GM21423 (cell line): Measurements from ENCODE around the gene CLDND2.

Source experiments
- ATAC-seq: cut with Tn5 transposase; IDR thresholded peaks from one replicate; pipeline ENCODE4 v1.9.1; 2021; ENCODE audit warnings: mild to moderate bottlenecking, moderate library complexity; ENCODE audit not compliant: unreplicated experiment

CLDND2 gene

DNA sequence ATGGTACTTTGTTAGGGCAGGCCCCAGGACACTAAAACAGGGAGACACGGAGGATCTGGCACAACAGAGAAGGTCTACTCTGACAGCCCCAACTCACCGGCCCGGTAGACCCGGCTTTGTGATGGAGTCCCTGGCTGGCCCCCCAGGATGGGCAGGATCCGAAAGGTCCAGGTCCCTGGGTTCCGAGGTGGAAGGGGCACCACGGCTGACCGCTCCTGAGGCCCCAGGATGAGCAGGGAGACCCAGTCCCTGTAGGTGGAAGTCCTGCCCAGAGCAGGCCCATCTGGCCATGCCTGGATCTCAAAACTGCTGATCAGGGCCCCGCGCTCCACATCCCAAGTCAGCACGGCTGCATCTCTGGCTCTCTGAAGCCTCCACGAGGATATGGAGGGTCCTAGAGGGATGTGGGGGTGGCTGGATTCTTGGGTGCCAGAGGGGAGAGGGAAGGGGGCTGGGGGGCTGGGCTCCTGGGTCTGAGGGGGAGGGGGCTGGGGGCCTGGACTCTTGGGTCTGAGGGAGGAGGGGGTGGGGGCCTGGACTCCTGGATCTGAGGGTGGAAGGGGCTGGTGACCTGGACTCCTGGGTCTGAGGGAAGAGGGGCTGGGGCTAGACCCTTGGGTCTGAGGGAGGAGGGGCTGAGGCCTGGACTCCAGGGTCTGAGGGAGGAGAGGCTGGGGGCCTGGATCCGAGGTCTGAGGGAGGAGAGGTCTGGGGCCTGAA, 31.5 kb downstream of the CLDND2 start:
- ATAC-seq: no peak

DNA sequence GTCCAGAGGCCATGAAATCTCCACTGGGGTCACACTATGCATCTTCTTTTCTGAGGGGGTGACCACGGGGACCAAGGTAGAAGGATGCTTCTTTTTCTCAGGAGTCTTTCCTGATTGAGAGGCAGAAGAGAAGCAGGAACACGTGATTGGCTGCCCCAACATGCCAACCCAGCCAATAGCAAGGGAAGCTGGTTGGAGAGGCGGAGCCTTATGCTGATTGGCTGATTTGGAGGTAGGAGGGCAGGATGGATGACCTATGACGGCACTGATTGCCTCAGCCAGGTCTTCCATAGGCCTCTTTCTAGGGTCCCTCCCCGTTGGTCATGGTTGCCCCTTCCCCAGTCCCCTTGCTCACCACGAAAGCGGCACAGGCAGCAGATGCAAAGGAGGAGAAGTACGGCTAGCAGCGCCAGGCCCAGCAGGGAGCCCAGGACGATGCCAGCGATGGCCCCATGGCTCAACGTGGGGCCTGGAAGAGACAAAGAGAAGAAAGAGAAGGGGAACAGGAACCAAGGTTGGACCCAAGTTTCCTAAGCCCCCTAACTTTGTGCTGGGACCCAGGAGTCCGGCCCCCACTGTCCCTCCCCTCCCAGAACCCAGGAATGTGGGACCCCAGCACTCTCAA, 34.9 kb downstream of the CLDND2 start:
- ATAC-seq: no peak

DNA sequence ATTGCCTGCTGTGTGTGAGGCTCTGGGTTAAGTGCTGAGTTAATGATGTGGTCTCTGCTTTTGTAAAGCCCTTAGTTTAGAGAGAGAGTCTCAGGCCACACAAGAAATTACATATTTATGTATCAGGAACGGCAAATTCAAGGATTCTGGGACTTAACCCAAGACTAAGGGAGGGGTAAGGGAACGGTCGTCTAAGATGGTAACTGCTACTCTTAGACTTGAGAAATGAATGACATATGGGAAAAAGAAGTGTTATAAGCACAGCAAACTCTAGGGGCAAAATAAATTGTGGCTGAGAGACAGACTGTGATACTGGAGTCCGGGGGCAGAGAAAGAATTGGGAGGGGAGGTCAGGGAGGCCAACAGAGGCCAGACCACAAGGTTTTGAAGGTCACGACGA, 37.1 kb downstream of the CLDND2 start:
- no peak for ATAC-seq

DNA sequence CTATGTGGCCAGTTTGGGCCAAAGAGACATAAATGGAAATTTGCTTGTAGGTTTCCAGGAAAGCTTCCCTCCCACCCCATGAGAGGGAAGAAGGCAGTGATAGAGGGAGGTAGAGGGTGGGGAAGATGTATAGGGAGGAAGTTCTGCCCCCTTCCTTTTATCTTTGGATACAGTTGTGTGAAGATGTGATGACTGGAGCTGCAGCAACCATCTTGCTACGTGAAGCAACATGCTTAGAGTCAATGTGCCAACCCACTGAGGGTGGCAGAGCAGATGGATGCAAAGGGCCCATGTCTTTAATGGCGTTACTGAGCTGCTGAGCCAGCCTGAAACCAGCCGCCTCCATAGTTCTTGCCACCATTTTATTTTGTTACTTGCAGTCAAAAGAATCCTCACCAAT, 37.6 kb downstream of the CLDND2 start:
- no peak for ATAC-seq

DNA sequence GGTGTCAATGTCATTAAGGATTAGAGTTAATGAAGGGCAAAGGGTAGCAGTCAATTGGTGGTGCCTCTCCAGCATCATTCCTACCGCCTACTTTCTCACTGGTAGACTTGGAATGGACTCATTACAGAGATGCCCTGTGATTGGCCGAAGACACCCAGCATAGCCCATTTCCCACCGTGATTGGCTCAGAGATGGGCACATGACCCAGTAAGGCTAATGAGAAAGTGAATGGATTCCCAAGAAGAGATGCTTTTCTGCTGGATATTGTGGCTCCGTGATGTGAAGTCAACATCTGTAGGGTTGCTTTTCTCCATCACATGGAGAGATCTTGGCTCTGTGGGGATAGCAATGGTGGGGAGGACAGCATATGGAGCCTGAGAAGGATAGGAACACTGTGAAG, 38.4 kb downstream of the CLDND2 start:
- no peak for ATAC-seq

DNA sequence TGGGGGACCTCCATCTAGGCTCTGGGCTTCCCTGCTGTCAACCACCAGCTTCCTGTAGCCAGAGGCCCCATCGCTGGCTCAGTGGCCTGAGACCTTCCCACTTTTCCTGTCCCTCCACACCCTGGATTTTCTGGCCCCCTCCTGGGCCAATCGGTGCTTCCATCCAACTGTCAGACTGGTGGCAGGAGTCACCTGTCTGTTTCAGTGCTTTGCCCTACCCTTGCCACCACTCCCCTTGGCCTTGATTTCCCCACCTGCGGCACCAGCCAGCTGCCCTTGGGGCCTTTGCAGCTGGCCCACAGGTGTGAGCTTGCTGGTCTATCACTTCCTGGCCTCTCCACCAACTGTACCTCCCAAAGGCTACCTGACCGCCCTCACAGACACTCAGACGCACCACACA, 39.4 kb downstream of the CLDND2 start:
- ATAC-seq: no peak

DNA sequence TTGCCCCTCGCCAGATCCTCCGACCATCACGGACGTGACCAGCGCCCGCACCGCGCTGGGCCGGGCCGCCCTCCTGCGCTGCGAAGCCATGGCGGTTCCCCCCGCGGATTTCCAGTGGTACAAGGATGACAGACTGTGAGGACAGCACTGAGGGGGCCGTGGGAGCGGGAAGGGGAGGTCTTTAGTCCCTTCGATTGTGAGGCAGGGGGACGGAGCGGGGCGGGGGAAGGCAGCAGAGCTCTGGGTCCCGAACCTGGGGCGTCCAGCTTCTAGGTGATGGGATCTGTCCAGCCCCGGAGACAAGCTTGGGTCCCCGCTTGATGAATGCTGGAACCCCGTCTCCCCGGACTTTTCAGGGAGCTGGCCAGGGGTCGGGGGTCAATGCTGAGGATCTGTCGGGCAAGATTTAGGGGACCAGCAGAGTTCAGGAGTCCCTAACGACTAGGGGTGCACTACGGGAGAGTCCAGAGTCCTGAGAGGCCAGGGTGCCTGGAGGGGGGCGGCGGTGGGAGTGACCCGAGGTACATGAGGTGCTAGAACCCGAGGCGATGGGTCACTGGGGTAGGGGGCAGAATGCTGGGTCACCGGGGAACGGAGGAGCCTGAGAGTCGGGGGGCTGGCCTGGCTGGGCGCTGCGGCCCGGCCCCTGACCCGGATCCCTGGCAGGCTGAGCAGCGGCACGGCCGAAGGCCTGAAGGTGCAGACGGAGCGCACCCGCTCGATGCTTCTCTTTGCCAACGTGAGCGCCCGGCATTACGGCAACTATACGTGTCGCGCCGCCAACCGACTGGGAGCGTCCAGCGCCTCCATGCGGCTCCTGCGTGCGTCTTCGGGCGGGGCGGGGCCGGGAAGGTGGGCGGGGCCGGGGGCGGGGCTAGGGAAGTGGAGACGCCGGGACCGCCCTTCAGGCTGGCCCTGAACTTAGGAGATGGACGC, 41.5 kb downstream of the CLDND2 start:
- no peak for ATAC-seq

DNA sequence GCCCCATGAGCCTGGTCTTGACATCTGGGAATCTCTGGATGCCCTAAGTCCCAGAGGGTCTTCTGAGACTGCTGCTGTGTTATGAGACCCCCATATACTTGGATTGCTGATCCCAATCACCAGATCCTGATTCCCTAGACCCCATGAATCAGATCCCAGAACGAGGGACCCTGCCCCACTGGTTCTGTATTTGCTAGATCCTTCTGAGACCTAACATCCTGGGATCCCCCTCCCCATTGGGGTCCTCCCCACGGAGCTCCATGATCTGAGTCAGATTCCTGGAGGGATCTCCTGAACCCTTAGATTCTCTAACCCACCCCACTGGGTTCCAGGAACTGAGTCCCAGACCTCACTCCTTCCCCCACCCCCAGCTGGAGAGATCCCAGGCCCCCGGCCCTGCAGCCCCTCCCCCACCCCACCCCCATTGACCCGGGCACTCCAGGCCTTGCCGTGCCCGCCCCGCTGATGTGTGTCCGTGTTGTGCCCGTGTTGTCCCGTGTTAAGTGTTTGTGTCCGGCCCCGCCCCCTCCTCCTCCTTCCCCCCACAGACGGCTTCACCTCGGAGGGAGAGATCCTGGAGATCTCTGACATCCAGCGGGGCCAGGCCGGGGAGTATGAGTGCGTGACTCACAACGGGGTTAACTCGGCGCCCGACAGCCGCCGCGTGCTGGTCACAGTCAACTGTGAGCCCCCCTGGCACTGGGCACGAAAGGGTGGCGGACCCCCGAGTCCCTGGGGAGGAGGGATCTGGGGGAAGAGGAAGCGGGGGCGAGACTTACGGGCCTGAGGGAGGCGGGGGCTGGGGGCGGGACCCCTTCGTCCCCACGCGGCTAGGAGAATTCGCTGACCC, 42.4 kb downstream of the CLDND2 start:
- ATAC-seq: no peak

DNA sequence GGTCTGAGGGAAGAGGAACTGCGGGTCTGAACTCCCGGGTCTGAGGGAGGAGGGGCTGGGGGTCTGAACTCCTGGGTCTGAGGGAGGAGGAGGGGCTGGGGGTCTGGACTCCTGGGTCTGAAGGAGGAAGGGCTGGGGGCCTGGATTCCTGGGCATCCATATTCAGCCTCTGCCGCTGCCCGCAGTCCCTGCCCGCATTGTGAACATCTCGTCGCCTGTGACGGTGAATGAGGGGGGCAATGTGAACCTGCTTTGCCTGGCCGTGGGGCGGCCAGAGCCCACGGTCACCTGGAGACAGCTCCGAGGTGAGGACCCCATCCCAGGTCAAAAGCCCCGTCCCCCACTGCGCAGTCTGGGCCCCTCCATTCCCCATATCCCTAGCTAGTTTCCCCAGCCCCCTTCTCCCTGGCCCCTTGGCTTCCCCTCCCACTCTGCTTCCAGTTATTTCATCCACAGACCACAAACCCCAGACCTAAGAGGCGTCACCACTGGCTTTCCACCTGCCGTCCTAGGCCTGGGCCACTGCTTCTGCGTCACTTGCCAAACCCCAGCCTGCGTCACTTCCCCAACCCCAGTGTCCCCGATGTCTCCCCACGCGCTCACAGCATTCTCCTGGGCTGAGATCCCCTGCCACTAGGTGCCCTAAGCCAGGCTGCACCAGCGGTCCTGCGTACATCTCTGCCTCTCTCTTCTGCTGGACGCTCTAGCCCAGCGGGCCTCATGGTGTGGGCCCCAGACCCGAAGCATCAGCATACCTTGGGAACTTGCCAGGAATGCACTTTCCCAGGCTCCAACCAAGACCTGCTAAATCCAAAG, 43.4 kb downstream of the CLDND2 start:
- ATAC-seq: no peak

DNA sequence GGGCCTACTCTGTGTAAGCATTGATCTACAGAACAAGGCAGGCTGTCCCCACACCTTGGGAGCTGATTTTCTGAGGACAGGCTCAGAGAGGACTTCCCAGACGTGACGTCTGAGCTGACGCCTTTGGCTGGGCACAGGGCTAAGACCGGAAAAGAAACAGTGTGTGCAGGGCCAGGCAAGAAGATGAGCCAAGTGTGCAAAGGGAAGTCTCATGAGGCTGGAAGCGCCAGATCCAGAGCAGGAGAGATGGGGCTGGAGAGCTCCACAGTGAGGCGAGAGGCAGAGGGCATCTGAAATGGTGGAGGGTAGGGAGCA, 44.7 kb downstream of the CLDND2 start:
- no peak for ATAC-seq

DNA sequence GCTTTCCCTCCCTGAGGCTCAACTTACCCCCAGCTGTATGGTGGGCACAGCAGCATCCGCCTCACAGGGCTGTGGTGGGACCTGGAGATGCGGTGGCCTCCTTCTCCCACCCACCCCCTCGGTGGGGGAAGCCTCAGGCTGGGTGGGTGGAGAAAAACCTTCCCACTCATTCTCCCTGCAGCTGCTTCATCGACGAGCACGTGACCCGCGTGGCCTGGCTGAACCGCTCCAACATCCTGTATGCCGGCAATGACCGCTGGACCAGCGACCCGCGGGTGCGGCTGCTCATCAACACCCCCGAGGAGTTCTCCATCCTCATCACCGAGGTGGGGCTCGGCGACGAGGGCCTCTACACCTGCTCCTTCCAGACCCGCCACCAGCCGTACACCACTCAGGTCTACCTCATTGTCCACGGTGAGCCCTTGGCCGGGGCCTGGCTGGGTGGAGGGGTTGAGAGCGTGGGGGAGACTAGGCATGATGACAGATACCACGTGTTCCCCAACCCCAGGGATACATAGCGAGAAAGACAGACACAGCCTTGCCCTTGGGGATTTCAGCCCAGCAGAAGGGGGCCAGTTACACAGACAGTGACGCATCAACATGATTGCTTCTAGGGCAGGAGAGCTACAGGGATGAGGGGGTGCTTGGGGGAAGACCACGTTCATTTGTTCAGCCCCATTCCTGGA, 45.2 kb downstream of the CLDND2 start:
- no peak for ATAC-seq

DNA sequence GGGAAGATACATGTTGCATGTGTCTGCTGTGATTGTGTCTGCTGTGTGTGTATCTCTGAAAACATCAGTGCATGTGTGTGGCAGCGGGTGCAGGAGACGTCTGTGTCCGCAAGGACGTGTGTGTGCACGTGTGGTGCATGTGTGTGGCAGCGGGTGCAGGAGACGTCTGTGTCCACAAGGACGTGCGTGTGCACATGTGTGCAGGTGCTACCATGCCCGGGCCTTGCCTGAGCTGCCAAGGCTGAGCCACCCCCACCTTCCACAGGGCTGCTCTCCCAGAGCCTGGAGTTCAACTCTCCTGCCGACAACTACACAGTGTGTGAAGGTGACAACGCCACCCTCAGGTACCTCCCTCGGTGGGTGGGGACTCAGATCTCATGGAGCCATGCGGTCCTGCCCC, 47.0 kb downstream of the CLDND2 start:
- no peak for ATAC-seq

DNA sequence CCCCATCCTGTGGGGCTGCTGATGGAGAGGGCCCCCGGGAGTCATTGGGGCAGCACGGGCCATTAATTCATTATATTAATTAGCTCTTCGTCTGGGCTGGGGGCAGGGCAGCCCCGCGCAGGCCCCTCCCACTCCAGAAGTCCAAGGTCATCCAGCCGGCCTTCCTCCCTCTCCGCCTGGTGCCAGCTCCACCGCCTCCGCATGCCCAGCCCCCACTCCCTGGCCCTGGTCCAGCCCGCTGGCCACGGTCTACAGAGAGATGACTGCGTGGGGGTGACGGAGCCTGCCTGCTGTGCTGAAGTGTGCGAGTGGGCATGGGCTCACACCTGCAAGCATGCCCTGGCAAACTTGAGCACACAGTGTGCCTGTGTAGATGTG, 48.5 kb downstream of the CLDND2 start:
- no peak for ATAC-seq

DNA sequence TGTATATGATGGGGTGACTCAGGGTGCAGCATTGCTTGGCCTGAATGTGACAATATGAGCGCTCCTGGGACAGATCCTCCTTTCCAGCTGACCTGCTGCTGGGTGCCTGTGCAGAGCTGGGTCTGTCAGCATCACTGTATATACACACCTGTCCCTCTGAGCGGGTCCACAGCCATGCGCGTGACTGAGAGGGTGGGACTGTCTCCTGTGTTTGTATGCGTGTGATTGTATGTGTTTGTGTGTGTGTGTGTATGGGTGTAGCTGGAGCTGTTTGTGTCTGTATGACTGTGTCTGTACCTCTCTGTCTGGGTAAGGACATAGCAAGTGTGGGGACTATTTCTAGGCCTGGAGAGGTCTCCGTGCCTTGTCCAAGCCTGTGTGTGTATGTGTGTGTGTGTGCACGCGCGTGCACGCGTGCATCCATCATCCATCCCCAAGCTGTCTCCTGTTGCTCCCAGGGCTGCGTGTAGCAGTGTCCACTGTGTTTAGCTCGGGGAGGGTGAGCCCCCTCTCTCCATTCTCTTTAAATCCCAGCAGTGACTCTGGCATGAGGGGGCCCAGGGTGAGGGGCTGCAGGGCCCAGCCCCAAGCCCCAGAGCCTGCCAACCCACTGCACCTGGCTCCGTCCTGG, 49.0 kb downstream of the CLDND2 start:
- no peak for ATAC-seq

DNA sequence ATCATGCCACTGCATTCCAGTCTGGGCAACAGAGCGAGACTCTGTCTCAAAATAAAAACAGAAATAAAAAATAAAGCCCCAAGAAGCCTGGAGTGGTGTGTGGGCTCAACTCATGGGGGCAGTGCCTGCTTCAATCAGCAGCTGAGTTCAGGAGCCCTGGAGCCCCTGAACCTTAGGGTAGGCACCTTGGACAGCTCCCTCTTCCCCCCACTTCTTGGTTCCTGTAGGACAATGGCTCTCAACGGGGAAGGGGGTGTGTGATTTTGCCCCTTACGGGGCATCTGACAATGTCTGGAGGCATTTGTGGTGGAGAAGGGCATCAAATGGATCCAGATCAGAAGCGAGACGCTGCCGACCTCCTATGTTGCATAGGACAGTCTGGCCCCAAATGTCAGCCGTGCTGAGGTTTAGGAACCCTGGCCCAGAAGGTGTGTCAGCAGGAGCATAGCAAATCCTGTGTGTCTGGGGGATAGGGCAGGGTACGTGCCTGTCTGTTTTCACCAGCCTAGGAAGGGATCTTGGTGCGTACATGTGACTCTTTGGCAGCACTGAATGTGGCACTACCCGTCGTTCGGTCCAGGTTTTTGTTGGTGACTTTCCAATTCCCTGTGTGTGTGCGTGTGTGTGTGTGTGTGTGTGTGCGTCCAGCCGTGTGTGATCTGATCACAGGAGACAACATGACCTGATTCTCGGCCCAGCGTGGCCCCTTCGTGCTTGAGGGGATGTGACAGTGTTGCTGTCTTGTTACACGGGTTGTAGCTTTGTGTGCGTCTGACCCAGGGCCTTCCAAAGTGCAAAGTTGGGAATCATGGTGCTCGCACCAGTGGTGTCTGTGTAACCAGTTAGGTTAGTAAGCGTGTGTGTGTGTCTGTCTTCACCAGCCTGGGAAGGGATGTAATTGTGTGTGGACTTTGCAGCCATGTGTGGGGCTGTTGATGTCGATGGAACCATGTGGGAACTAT, 49.8 kb downstream of the CLDND2 start:
- ATAC-seq: no peak

DNA sequence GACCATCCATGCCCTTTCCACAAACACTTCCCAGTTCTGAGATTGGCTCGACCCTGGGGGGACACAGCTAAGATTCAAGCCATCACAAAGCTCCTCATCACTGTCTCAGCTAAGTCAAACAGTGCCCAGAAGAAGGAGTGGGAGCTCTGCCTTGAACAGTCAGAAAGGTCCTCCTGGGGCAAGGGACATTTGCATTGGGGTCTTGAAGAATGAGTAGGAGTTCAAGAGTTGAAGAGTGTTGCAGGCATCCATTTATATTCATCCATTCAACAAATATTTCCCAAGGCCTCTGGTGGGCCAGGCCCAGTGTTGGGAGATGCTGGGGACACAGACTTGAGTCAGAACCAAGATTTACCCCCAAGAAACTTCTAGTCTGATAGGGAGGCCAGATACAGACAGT, 50.8 kb downstream of the CLDND2 start:
- no peak for ATAC-seq

DNA sequence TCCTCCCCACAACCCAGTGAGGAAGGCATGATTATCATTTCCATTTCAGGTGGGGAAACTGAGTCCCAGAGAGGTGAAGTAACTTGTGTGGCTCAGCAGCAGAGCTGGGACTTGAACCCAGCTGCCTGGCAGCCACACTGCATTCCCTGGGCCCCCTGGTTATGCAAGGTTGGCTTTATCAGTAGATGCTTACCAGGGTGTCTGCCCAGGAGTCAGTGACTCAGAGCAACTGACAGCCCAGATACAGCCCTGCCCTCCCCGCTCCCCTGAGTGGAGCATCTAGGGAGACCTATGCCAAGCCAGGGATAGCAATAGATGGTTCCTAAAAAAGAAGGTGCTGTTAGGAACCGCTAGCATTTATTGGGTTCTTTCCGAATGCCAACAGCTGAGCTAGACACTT, 51.4 kb downstream of the CLDND2 start:
- ATAC-seq: no peak
